Heart left ventricle (tissue), 13 donors: ENCODE data around the gene FEN1.

Experiments used
- CTCF ChIP-seq, 12 donors: fragments of 200-600 bp; sonication (generic) in 4 of 12; IDR thresholded peaks; one replicate each; pipeline versions ENCODE4 v1.5.0 to v1.8.0; 2018 to 2022; ENCODE audit warnings: antibody characterized with exemption in 12 of 12, mild to moderate bottlenecking in 5 of 12
- POLR2A ChIP-seq, 2 donors: fragments of 450-650 bp; IDR thresholded peaks; one replicate each; pipeline ENCODE4 v1.6.1; 2017; ENCODE audit warnings: antibody characterized with exemption in 2 of 2, mild to moderate bottlenecking in 2 of 2, moderate library complexity in 2 of 2
- donor health status: ischemic (EF 13 %, LVEDD 7.1; RV severe dilation, severe dysfunction).
- donor health status: DM: no; HTN: yes; CAD: no.
- donor health status: DM: no; HTN: no; CAD: no.
- donor health status: ischemic (EF 25% LVEDD 6.9; RV normal size, moderate dysfunction).
- donor health status: ischemic (EF 25% LVEDD 5.7; RV mildly dilated, moderate dysfunction).
- donor health status: ischemic (EF 35%, LVEDD 5.7; RV mildly dilated, moderate dysfunction).
- donor health status: nonischemic (EF 11% LVEDD 7.7; RV severe dilation, severe dysfunction).
- donor health status: DM: yes; HTN: yes; CAD: no.
- donor health status: PGD.
- donor health status: ischemic (EF 29% LVEDD 5.4; RV normal size, mild dysfunction).
- donor health status: nonischemic (EF 23%, LVEDD 6.1; RV moderate dilation, normal function).

DNA sequence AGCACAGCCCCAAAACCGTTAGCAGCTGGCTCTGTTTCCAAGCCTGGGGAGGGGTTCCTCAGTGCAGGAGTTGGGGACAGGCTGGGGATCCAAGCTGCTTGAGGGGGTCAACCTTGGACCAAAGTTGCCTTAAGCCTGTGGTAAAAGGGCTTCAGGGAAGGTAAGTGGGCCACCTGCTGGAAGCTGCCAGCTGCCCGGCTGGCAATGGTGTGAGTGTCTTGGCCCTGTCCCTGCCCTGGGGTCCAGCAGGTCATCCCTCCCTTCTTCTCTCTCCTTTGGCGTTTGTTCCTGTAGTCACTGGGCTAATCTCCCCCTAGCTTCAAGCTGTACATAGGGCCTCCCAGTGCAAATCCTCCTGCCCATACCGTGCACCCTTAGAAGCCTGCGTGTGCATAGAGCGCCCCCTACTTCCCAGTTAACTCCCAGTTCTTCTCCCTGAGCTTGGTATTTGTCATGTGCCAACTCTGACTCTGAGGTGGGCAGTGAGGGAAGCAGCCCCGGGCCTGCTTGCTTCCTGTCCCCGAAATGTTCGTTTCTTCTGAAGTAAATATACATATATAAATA, 4.7 kb upstream of the FEN1 start:
- TF ChIP-seq CTCF (IDR thresholded peaks at IDR 0.05): peak in 7 of 12 donors; percentile 15 to 40 (median 31)
- no peak for TF ChIP-seq POLR2A (IDR thresholded peaks at IDR 0.05)
